ENCODE data around the gene SLC2A6.

- peak in 1 of 6 experiments; percentile 17 for TF ChIP-seq CTCF (IDR thresholded peaks at IDR 0.05)
- no peak for TF ChIP-seq EP300 (IDR thresholded peaks at IDR 0.05)
- TF ChIP-seq POLR2AphosphoS5 (IDR thresholded peaks at IDR 0.05), result peak; percentile 71
These were observed 19.2 kb downstream of the SLC2A6 start, which contains the start of gene CACFD1 for GRCh38 chr9:133459476-133460404.
